Liver (tissue), 3 donors: ENCODE results near the gene TPBG.

Source experiments
- ATF3 ChIP-seq: IDR thresholded peaks from 2 replicates; pipeline ENCODE4 v1.6.1; 2016; ENCODE audit warnings: antibody characterized with exemption
- CTCF ChIP-seq: fragments of 150-350 bp; IDR thresholded peaks from 2 replicates; pipeline ENCODE4 v1.5.1; 2017; ENCODE audit warnings: improper control_type of control experiment, low read depth, low read length; ENCODE audit not compliant: missing input control
- EGR1 ChIP-seq, 2 donors: IDR thresholded peaks; 2 replicates each; pipeline ENCODE4 v1.6.1; 2016 to 2018; ENCODE audit warnings: antibody characterized with exemption in 2 of 2, low read depth in 2 of 2
- FOXA1 ChIP-seq: IDR thresholded peaks from 2 replicates; pipeline ENCODE4 v1.6.1; 2016; ENCODE audit warnings: antibody characterized with exemption
- GABPA ChIP-seq, 2 donors: IDR thresholded peaks in 1 of 2; conservative IDR thresholded peaks in 1 of 2; 2 replicates each; pipeline ENCODE4 v1.6.1; 2016; ENCODE audit warnings: antibody characterized with exemption in 2 of 2, mild to moderate bottlenecking in 1 of 2, moderate library complexity in 1 of 2
- HNF4G ChIP-seq: IDR thresholded peaks from 2 replicates; pipeline ENCODE4 v1.6.1; 2016; ENCODE audit warnings: antibody characterized with exemption
- JUND ChIP-seq, 2 donors: IDR thresholded peaks; 2 replicates each; pipeline ENCODE4 v1.6.1; 2016; ENCODE audit warnings: antibody characterized with exemption in 2 of 2
- MAX ChIP-seq: IDR thresholded peaks from 2 replicates; pipeline ENCODE4 v1.6.1; 2016; ENCODE audit warnings: antibody characterized with exemption
- RAD21 ChIP-seq, 2 donors: IDR thresholded peaks; 2 replicates each; pipeline ENCODE4 v1.6.1; 2016; ENCODE audit warnings: antibody characterized with exemption in 2 of 2, mild to moderate bottlenecking in 2 of 2
- REST ChIP-seq: IDR thresholded peaks from 2 replicates; pipeline ENCODE4 v1.6.1; 2016; ENCODE audit warnings: antibody characterized with exemption, mild to moderate bottlenecking
- SP1 ChIP-seq: IDR thresholded peaks from 2 replicates; pipeline ENCODE4 v1.6.1; 2018; ENCODE audit warnings: antibody characterized with exemption, mild to moderate bottlenecking
- TAF1 ChIP-seq: conservative IDR thresholded peaks from 2 replicates; pipeline ENCODE4 v1.6.1; 2016; ENCODE audit warnings: antibody characterized with exemption, mild to moderate bottlenecking
- YY1 ChIP-seq: IDR thresholded peaks from 2 replicates; pipeline ENCODE4 v1.6.1; 2016; ENCODE audit warnings: antibody characterized with exemption, mild to moderate bottlenecking
- donor health status: healthy.
- donor health status: healthy.

GRCh38 chr6:82363428-82364086 is at the start of gene TPBG:
- no peak for TF ChIP-seq CTCF
- TF ChIP-seq YY1, result no peak
- no peak for TF ChIP-seq RAD21 (IDR thresholded peaks at IDR 0.05)
- TF ChIP-seq EGR1 (IDR thresholded peaks at IDR 0.05; ENCODE audit: low read depth in 2 of 2), result no peak
- no peak for TF ChIP-seq HNF4G
- no peak for TF ChIP-seq REST
- TF ChIP-seq ATF3, result no peak
- TF ChIP-seq MAX, result no peak
- no peak for TF ChIP-seq FOXA1
- no peak for TF ChIP-seq SP1
- no peak for TF ChIP-seq GABPA (IDR thresholded peaks at IDR 0.05 in 1 of 2, conservative IDR thresholded peaks at IDR 0.05 in 1 of 2)
- TF ChIP-seq TAF1, result no peak
- TF ChIP-seq JUND (IDR thresholded peaks at IDR 0.05), result no peak
